T-cell (primary cell): ENCODE results near the gene VKORC1. TPM values are rescaled to one million over a fixed set of nuclear protein-coding genes. Genes with fewer than 3 reads are reported as not detected.
A peak's percentile ranks its signal among the peaks of the same experiment; 100 is the strongest.
"Not testable (repeated sequence)": the region's sequence is repeated elsewhere in the genome, so short reads cannot be mapped to it uniquely, and the experiment has no call there.

Experiments used
- ATAC-seq, 4 experiments: fragments of 200-7000 bp in 3 of 4; fragments of 150-1000 bp in 1 of 4; cut with Tn5 transposase; replicated peaks in 1 of 4; 1 replicate in 3 of 4; 2 replicates in 1 of 4; pipeline ENCODE4 v1.10.0; 2021; ENCODE audit warnings: moderate library complexity in 3 of 4, mild to moderate bottlenecking in 2 of 4, moderate number of reproducible peaks in 1 of 4
- CTCF ChIA-PET, 2 donors: fragments of 300-600 bp; sonication (Branson Sonifier 250); formaldehyde crosslinking; loops; one replicate each; lab custom pipeline; 2022; ENCODE audit warnings: antibody characterized with exemption in 2 of 2; lab: Charles Lee
- POLR2A ChIA-PET, 2 donors: fragments of 300-600 bp; sonication (Branson Sonifier 250); formaldehyde crosslinking; loops; one replicate each; lab custom pipeline; 2022; ENCODE audit warnings: antibody characterized with exemption in 2 of 2; lab: Charles Lee
- DNase-seq, 35 experiments: peaks; one replicate each; pipeline versions ENCODE4 v3.0.0 to v3.0.0-alpha.2; 2013 to 2023
- H3K27ac ChIP-seq: one replicate; pipeline ENCODE4 v1.5.1; 2013; ENCODE audit warnings: low read length
- H3K27me3 ChIP-seq, 2 experiments: replicated peaks in 1 of 2; 1 replicate in 1 of 2; 2 replicates in 1 of 2; pipeline versions ENCODE4 v1.6.1 to v1.7.0; 2013; ENCODE audit warnings: low read length in 1 of 2, mixed read lengths in 1 of 2; ENCODE audit not compliant: control insufficient read depth in 2 of 2, insufficient read depth in 2 of 2; ENCODE audit errors: extremely low read depth in 1 of 2
- H3K36me3 ChIP-seq, 2 donors: 1 replicate in 1 of 2; 2 replicates in 1 of 2; pipeline versions ENCODE4 v1.6.1 to v1.7.0; 2013; ENCODE audit warnings: low read length in 1 of 2; ENCODE audit not compliant: control insufficient read depth in 2 of 2, insufficient read depth in 1 of 2; ENCODE audit errors: extremely low read depth in 1 of 2
- H3K4me1 ChIP-seq, 2 experiments: 1 replicate in 1 of 2; 2 replicates in 1 of 2; pipeline versions ENCODE4 v1.6.1 to v1.7.0; 2013; ENCODE audit warnings: low read length in 2 of 2, mixed read lengths in 1 of 2; ENCODE audit not compliant: insufficient read depth in 2 of 2, control insufficient read depth in 1 of 2; ENCODE audit errors: extremely low read depth in 1 of 2
- H3K4me3 ChIP-seq, 2 donors: 1 replicate in 1 of 2; 2 replicates in 1 of 2; pipeline versions ENCODE4 v1.5.1 to v1.7.0; 2013; ENCODE audit warnings: mild to moderate bottlenecking in 2 of 2, low read length in 1 of 2, moderate library complexity in 1 of 2; ENCODE audit not compliant: control insufficient read depth in 1 of 2; ENCODE audit errors: extremely low read depth in 1 of 2
- H3K9me3 ChIP-seq: 2 replicates; pipeline ENCODE4 v1.7.0; 2013
- H3K27ac Mint-ChIP-seq, 2 donors: one replicate each; pipeline ENCODE4 v1.8.0; 2020 to 2021; ENCODE audit warnings: mild to moderate bottlenecking in 2 of 2, mixed read lengths in 2 of 2
- H3K27me3 Mint-ChIP-seq, 2 donors: one replicate each; pipeline ENCODE4 v1.8.0; 2021 to 2022; ENCODE audit warnings: mixed read lengths in 2 of 2
- H3K36me3 Mint-ChIP-seq: one replicate; pipeline ENCODE4 v1.8.0; 2021; ENCODE audit warnings: mixed read lengths
- H3K4me1 Mint-ChIP-seq, 3 donors: one replicate each; pipeline ENCODE4 v1.8.0; 2020 to 2022; ENCODE audit warnings: mixed read lengths in 3 of 3, mild to moderate bottlenecking in 1 of 3
- H3K4me3 Mint-ChIP-seq, 3 donors: one replicate each; pipeline ENCODE4 v1.8.0; 2020 to 2022; ENCODE audit warnings: mild to moderate bottlenecking in 3 of 3, mixed read lengths in 3 of 3, moderate library complexity in 3 of 3
- H3K9me3 Mint-ChIP-seq, 3 donors: one replicate each; pipeline ENCODE4 v1.8.0; 2020 to 2022; ENCODE audit warnings: mixed read lengths in 3 of 3
- WGBS: methylation state at CpG from one replicate; pipeline ENCODE4 v1.1.5; 2013; ENCODE audit warnings: missing lambda C conversion rate; ENCODE audit not compliant: insufficient coverage; 5-methylcytosine and 5-hydroxymethylcytosine counted together
- total RNA-seq, 35 experiments: library from RNA in 6 of 35; stranded (reverse) in 6 of 35; fragments of 120-200 nt in 1 of 35; gene quantifications; one replicate each; pipeline versions ENCODE4 v1.2.1 to v1.2.4 and lab custom pipeline; 2013 to 2026

Gene VKORC1
- total RNA-seq, 5 donors from 2014 or later (not counting 1 experiment from before 2014, with no cell fraction given): 31.8 to 66.4 (median 56.9) TPM

DNA sequence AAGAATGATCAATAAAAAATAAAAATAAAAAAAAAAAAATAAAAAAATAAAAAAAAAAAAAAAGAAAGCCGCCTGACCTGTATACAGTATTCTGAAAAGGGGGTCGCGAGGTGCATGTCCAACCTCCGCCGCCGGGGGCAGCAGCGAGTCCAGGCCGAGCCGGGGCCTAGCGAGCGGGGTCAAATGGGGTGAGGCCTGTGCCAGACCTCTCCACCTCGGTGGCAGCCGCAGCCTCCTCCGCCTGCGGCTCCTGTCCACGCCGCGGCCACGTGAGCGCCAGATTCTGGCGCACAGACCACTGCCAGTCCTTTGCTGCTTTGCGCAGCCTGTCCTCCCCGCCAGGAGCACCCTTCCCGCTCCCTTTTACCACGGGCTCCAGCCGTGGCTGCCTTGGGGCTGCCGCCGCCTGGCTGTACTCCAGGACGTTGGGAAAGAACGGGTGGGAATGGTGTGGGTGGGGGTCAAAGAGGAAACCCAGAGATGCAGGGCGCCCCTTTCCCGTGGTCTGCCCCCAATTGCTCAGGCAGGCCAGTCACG lies 11.1 kb upstream of the VKORC1 start:
- Histone ChIP-seq H3K27me3 (no peaks in the 10 kb centered on the region), H3K9me3 (no peaks in the 10 kb centered on the region), H3K36me3 (peaks cover 3 to 12% of the 10 kb centered on the region in 2 donors), H3K27ac (no peak overlapping the region), H3K4me1 (peaks cover 4 to 24% of the 10 kb centered on the region in 2 experiments), H3K4me3 (no peak overlapping the region)
- H3K4me1 Mint-ChIP-seq: peaks cover 14 to 19% (median 17%) of the 10 kb centered on the region in 3 donors
- ATAC-seq (peak; percentile 71 to 81 (median 76)), DNase-seq (peak in 34 of 35 experiments; percentile 47 to 82 (median 64))
- H3K27ac Mint-ChIP-seq: no peak overlapping the region
- H3K9me3 Mint-ChIP-seq: no peaks in the 10 kb centered on the region
- POLR2A ChIA-PET: no interaction called here
- H3K4me3 Mint-ChIP-seq: peak overlapping the region; percentile 9 to 44 (median 19)
- 6% methylated on average over 20 of the region's 33 CpGs for WGBS
- H3K27me3 Mint-ChIP-seq: no peaks in the 10 kb centered on the region
- peaks cover 9% of the 10 kb centered on the region for H3K36me3 Mint-ChIP-seq
- CTCF ChIA-PET: no interaction called here

DNA sequence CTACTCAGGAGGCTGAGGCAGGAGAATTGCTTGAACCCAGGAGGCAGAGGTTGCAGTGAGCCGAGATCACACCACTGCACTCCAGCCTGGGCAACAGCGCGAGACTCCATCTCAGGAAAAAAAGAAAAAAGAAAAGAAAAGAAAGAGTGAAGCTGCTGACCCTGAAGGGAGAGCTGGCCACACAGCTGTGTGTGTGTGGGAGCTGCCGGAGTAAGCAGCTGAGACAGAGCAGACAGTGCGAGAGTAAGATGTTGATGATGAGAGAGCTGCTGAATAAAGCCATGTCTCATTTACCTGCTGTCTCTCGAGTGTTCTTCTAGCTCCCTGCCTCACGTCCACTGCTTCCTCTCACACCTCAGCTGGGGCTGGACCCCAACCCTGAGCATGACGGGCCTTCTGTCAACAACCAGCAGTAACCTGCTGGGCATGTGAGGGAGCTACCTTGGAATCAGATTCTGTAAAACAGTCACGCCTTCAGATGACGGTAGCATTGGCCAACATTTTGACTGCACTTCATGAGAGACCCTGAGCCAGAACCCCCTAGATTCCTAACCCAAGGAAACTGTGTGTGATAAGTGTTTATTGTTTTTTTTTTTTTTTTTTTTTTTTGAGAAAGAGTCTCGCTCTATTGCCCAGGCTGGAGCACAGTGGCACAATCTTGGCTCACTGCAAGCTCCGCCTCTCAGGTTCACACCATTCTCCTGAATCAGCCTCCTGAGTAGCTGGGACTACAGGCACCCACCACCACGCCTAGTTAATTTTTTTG lies 6.5 kb upstream of the VKORC1 start:
- H3K9me3 Mint-ChIP-seq, H3K27ac Mint-ChIP-seq, H3K27me3 ChIP-seq, H3K27me3 Mint-ChIP-seq, H3K36me3 Mint-ChIP-seq, H3K4me3 ChIP-seq, H3K9me3 ChIP-seq, H3K4me1 Mint-ChIP-seq, H3K4me3 Mint-ChIP-seq, H3K36me3 ChIP-seq, DNase-seq, POLR2A ChIA-PET, CTCF ChIA-PET, H3K27ac ChIP-seq, H3K4me1 ChIP-seq, ATAC-seq: not testable (repeated sequence)
- whole genome bisulfite sequencing: 92% methylated on average over 6 of the region's 13 CpGs

DNA sequence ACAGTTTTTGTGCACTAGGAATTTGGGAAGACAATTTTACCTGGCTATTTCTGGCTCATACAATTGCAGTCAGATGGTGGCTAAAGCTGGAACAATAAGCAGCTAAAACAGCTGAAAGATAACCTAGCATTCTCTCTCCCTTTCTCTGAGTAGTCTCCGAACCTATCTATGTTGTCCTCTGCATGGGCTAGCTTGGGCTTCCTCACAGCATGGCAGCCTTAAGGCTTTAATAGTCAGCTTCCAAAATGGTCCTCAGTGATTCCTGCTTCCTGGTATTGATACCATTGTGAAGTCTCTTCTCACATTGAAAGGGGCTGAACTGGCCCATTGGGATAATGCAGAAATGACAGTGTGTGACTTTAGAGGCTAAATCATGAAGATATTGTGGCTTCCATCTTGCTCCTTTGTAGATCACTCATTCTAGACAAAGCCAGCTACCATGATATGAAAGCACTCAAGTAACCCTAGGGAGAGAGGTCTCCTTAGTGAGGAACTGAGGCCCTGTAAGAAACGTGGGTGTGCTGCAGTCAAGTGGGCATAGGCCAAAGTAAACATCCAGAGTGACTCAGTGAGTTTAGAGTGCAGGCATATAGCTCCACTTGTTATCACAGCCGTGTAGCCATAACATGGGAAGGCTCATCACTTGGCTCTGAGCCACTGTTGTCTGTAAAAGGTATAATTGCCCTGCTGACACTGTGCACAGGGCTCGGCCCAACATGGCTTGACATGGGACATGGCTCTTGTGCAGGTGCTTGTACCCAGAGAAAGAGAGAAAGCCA lies 5.5 kb upstream of the VKORC1 start:
- H3K27me3 Mint-ChIP-seq: no peaks in the 10 kb centered on the region
- peaks cover 0 to 4% (median 0%) of the 10 kb centered on the region in 3 donors for H3K9me3 Mint-ChIP-seq
- no peak overlapping the region for H3K4me3 Mint-ChIP-seq
- no peak overlapping the region for H3K27ac Mint-ChIP-seq
- POLR2A ChIA-PET: interaction anchor here in 1 of 2 donors (0.8 kb wide), 1 partner anchor 17 kb away, joined by 3 read pairs; the partner anchor contains the start of gene KAT8
- H3K36me3 ChIP-seq: no peaks in the 10 kb centered on the region
- WGBS: 83% methylated on average over 4 of the region's 4 CpGs
- no peaks in the 10 kb centered on the region for H3K27me3 ChIP-seq
- no peak overlapping the region for H3K27ac ChIP-seq
- H3K4me1 ChIP-seq: peaks cover 0 to 10% of the 10 kb centered on the region in 2 experiments
- H3K9me3 ChIP-seq: no peaks in the 10 kb centered on the region
- CTCF ChIA-PET: no interaction called here
- H3K36me3 Mint-ChIP-seq: no peaks in the 10 kb centered on the region
- H3K4me3 ChIP-seq: no peak overlapping the region
- no peak for DNase-seq
- H3K4me1 Mint-ChIP-seq: peaks cover 9 to 11% (median 9%) of the 10 kb centered on the region in 3 donors
- no peak for ATAC-seq

DNA sequence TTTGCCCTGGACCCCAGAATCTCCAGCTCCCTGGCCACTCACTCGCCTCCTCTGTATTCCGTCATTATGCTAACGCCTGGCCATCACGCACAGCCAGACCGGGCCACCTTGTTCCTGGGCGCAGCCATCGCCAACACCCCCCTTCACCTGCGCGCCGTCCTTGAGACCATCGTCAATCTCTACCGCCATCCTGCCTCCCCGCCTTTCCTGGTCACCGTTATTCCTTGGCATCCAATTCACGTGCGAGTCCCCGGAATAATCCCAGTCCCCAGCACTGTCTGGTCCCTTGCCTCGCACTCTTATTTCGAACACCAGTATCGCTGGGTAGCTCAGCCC lies 541 bp downstream of the VKORC1 start:
- Mint-ChIP-seq H3K9me3 (no peaks in the 10 kb centered on the region), H3K4me3 (peak overlapping the region; percentile 91 to 99 (median 92)), H3K27me3 (no peaks in the 10 kb centered on the region), H3K36me3 (peaks cover 10% of the 10 kb centered on the region), H3K27ac (peak overlapping the region; percentile 86 to 94), H3K4me1 (peaks cover 22 to 32% (median 31%) of the 10 kb centered on the region in 3 donors)
- ChIA-PET CTCF (interaction anchor here in 1 of 2 donors (0.7 kb wide), 1 partner anchor 24 kb away, joined by 3 read pairs; the partner anchor contains the start of gene KAT8), POLR2A (interaction anchor here (0.6 to 0.9 kb wide), 3 partner anchors 10 to 28 kb away, joined by 3 read pairs; no protein-coding TSS in a partner anchor)
- peak overlapping the region; percentile 75 for H3K27ac ChIP-seq
- H3K4me1 ChIP-seq: peaks cover 5 to 30% of the 10 kb centered on the region in 2 experiments
- peak in 1 of 4 experiments; percentile 1 for ATAC-seq
- peak overlapping the region; percentile 86 for H3K4me3 ChIP-seq
- H3K36me3 ChIP-seq: peaks cover 3 to 17% of the 10 kb centered on the region in 2 donors
- DNase-seq: peak in 1 of 35 experiments; percentile 14
- H3K27me3 ChIP-seq: no peaks in the 10 kb centered on the region
- H3K9me3 ChIP-seq: no peaks in the 10 kb centered on the region
- 2% methylated on average over 20 of the region's 20 CpGs for WGBS

DNA sequence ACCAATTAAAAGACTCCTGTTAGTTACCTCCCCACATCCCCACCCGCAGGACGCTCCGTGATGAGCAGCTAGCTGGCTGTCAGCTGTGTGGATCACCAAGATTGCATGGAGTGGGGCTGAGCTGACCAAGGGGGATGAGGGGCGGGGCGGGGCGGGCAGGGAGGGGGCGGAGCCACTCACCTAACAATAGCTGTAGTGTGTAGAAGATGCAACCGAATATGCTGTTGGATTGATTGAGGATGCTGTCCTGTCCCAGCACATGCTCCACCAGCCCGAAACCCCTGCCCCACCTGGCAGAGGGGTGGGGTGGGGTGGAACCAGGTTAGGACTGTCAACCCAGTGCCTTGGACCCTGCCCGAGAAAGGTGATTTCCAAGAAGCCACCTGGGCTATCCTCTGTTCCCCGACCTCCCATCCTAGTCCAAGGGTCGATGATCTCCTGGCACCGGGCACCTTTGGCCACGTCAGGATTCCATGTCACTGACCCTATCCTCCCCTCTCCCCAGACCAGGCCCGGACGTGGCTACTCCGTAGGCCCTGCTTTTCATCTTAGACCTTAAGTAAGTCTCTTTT lies 1.4 kb downstream of the VKORC1 start:
- Histone ChIP-seq H3K27ac (no peak overlapping the region), H3K9me3 (no peaks in the 10 kb centered on the region), H3K4me1 (peaks cover 5 to 30% of the 10 kb centered on the region in 2 experiments), H3K27me3 (no peaks in the 10 kb centered on the region), H3K36me3 (peaks cover 5 to 25% of the 10 kb centered on the region in 2 donors), H3K4me3 (no peak overlapping the region)
- Mint-ChIP-seq H3K9me3 (no peaks in the 10 kb centered on the region), H3K4me3 (peak overlapping the region; percentile 64 to 99 (median 91)), H3K4me1 (peaks cover 22 to 32% (median 31%) of the 10 kb centered on the region in 3 donors), H3K27me3 (no peaks in the 10 kb centered on the region), H3K27ac (peak overlapping the region in 1 of 2 donors; percentile 44), H3K36me3 (peaks cover 10% of the 10 kb centered on the region)
- DNase-seq (no peak), ATAC-seq (no peak)
- ChIA-PET CTCF (interaction anchor here in 1 of 2 donors (1.3 kb wide), 1 partner anchor 49 kb away, joined by 8 read pairs; no protein-coding TSS in a partner anchor), POLR2A (interaction anchor here in 1 of 2 donors (0.9 kb wide), 1 partner anchor 29 kb away, joined by 3 read pairs; no protein-coding TSS in a partner anchor)
- WGBS: 86% methylated on average over 5 of the region's 17 CpGs
